HL-60/S4 (cell line): Measurements from ENCODE around the gene EXOC3.

Experiments used
- in situ Hi-C: fragments of 300-500 bp; cut with MboI; formaldehyde crosslinking; loops from 2 replicates; pipeline ENCODE4 v1.14.3; 2022; ENCODE audit warnings: low sequenced_read_pairs

Gene EXOC3

GRCh38 chr5:425714-426113, 17.3 kb upstream of the EXOC3 start:
- in situ Hi-C loops = no loop called here

DNA sequence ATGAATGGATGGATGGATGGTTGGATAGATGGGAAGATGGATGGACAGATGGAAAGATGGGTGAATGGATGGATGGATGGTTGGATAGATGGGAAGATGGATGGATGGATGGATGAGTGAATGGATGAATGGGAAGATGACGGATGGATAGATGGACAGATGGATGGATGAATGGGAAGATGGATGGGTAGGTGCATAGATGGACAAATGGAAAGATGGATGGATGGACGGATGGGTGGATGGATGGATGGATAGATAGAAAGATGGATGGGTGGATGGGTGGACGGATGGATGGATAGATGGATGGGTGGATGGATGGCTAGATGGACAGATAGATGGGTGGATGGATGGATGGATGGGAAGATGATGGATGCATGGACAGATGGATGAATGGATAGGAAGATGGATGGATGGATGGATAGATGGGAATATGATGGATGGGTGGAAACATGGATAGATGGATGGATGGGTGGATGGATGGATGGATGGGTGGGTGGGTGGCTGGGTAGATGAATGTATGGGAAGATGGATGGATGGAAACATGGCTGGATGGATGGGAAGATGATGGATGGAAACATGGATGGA, 16.5 kb upstream of the EXOC3 start:
- in situ Hi-C loops = no loop called here

GRCh38 chr5:427415-428087, 15.4 kb upstream of the EXOC3 start:
- in situ Hi-C loops = no loop called here

DNA sequence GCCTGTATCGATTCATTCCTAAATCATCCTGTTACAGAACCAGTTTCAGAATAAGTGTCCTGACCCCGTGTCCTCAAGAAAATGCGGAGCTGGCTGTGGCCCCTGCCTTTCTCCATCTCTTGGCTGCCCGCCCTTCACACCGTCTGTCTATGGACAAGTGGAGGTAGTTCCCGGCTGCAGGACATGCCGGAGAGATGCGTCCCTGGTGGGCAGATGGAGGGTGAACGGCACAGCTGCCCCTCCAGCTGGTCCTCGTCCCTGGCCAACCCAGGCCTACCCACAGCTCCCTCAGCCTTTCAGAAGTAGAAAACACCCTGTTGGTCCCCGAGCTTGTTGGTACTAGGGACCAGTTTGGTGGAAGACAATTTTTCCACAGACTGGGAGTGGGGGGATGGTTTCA, 14.8 kb upstream of the EXOC3 start:
- in situ Hi-C loops = no loop called here

- in situ Hi-C loops = no loop called here
Observed at GRCh38 chr5:428754-429452, 14.1 kb upstream of the EXOC3 start.

DNA sequence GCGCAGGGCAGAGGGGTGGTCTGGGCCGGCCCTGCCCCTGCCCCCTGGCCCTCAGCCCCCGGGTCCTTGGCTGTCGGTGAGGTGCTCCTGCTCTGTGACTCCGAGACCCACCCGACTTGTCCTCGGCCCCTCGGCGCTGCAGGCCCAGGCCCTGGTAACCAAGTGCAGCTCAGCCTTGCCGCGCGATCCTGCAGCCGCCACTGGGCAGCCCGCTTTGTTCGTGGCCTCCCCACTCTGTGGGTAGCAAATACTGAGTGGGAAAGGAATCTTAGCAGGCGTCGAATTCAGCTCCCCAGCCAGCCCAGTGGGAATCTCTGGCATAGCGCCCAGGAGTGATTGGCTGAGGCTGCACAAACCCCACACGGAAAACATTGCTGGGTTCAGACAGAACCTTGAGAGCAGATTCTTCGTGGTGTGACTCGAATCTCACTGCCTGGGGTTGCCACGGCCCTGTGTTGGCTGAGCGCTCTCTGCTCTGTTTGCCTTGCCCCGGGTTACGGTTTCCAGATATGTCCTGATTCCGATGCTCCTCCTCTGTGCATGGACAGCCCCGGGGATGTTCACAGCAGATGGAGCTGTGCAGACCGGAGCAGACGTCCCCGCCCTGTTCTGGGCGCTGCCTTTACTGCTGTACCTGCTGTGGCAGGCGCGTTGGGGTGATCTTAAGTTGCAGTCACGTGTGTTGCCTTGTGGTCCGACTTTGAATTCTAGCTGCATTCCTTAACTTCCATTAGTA, 13.4 kb upstream of the EXOC3 start:
- in situ Hi-C loops = loop anchor here (10.0 kb wide), 1 partner anchor 115 kb away; no protein-coding TSS in a partner anchor

DNA sequence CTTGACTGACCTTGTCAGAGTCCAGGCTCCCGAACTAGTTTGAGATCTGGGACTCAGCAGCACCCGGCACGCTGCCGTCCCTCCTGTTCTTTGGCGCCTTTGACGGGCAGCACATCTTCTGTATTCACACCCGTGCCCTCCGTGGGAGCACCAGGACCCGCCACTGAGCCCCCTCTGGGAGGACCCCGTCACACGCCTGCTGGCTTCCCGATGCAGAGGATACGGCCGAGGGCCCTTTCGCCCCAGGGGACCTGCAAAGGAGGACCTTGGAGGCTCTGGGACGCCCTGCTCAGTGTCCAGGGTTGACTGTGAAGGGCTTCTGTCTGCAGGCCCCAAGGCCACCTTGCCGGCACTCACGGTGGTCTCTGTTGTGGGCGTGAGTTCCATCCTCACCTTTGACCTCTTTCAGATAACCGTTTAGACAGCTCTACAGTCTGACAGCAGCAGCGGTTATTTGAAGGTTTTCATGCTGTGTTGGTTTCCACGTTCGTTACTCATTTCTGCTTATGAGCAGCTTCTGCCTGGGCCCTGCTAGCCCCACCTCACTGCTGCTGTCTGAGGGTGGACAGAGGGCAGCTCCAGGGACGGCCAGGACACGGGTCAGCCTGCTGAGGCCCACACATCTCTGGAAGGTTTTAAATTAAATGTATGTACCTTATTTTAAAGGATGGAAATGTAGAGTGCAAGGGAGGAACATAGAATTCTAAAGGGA, 12.6 kb upstream of the EXOC3 start:
- in situ Hi-C loops = loop anchor here (10.0 kb wide), 1 partner anchor 116 kb away; no protein-coding TSS in a partner anchor

GRCh38 chr5:431001-431710, 11.8 kb upstream of the EXOC3 start:
- in situ Hi-C loops = loop anchor here (10.0 kb wide), 1 partner anchor 116 kb away; no protein-coding TSS in a partner anchor

GRCh38 chr5:431711-432050, 11.3 kb upstream of the EXOC3 start:
- in situ Hi-C loops = loop anchor here (10.0 kb wide), 1 partner anchor 117 kb away; no protein-coding TSS in a partner anchor

DNA sequence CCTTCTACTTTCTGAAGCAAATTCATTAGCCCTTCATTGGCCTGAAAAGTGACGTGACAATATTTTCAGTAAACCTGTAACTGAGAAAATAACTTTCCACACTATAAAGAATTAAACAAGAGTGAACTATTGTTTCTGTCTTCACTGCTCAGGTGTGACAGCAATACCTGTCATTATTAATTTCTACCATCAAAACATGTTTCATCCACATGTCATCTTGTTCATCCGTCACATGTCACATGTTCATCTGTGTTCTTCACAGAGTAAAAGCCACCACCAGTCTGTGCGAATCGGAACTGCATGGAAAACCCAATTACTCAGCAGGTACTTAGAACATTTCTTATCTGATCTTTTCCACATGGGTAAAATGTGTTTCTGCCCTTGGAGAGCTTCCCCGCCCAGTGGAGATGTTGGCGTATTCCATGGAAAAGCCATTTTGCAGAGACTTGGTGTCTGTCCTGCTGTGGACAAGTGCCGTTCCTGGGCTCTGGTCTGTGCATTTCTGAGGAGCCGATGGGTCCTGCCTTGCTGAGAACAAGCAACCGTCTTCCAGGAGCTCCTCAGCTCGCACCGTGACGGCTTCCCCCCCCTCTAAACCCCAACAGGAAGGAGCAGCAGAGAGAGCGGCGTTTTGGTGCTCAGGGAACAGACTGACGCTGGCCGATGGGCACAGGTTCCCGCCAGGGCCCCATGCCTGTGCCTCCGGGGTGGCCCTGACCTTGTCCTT, 10.6 kb upstream of the EXOC3 start:
- in situ Hi-C loops = loop anchor here (10.0 kb wide), 1 partner anchor 118 kb away; no protein-coding TSS in a partner anchor

GRCh38 chr5:432928-433791, 9.8 kb upstream of the EXOC3 start:
- in situ Hi-C loops = loop anchor here (10.0 kb wide), 1 partner anchor 118 kb away; no protein-coding TSS in a partner anchor

DNA sequence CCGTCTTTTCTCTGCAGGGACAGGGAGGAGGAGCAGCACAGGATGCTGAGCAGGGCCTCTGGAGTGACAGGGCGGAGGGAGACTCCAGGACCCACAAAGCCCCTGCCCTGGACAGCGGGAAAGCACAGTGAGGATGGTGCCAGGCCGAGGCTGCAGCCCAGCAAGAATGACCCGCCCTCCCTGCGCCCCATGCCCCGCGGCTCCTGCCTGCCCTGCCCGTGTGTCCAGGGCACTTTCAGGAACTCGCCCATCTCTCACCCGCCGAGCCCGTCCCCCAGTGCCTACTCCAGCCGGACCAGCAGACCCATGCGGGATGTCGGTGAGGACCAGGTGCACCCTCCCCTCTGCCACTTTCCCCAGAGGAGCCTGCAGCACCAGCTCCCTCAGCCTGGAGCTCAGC, 9.1 kb upstream of the EXOC3 start:
- in situ Hi-C loops = loop anchor here (10.0 kb wide), 1 partner anchor 119 kb away; no protein-coding TSS in a partner anchor

GRCh38 chr5:434443-435146, 8.4 kb upstream of the EXOC3 start:
- in situ Hi-C loops = loop anchor here (10.0 kb wide), 1 partner anchor 120 kb away; no protein-coding TSS in a partner anchor

DNA sequence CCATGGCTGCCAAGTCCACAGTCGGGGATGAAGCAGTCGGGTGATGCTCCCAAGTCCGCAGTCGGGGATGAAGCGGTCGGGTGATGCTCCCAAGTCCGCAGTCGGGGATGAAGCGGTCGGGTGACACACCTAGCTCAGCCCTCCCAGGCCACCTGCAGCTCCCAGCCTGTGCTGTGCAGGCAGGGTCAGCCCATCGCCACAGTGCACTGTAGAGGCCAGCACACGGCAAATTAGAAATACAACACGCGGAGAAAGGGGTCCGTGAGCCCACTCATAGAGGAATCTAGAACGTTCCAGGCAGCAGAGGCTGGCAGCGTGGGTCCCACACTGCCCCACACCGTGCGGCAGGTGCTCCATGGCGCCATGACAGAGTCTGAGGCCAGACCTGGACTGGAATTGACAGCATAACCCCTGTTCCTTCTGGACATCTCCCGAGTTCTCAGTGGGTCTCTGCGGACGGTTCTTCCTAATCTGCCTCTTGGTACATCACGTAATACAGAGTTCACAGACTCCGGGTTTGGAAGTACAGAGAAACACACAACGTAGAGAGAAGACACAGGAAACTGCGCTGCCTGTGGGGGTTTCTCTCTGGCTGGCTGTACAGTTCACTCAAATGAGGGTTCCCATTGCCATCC, 7.7 kb upstream of the EXOC3 start:
- in situ Hi-C loops = loop anchor here (10.0 kb wide), 1 partner anchor 120 kb away; no protein-coding TSS in a partner anchor

- in situ Hi-C loops = loop anchor here (10.0 kb wide), 1 partner anchor 121 kb away; no protein-coding TSS in a partner anchor
Observed at GRCh38 chr5:435961-436640, 6.9 kb upstream of the EXOC3 start.

DNA sequence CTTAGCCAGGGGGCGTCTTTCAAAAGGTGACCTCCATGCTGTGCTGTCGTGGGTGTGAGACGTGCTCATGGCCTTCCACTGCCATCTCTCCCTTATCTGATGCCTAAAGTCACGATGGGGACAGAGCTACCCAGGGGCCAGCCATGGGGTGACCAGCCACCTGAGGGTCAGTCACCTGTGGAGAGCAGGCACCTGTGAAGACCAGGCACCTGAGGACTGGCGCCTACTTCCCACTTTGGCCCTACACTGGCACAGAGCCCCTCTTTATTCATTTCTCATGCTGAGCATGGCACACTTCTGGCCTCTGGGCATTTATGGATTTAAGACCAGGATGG, 6.4 kb upstream of the EXOC3 start:
- in situ Hi-C loops = loop anchor here (10.0 kb wide), 1 partner anchor 122 kb away; no protein-coding TSS in a partner anchor
